Activated CD8-positive, alpha-beta T cell treated with anti-CD3 and anti-CD28 coated beads for 36 hours (primary cell): ENCODE results near the gene SERPINB13. TPM values are rescaled to one million over a fixed set of nuclear protein-coding genes. Genes with fewer than 3 reads are reported as not detected.

Experiments
- ATAC-seq: fragments of 200-7000 bp; cut with Tn5 transposase; one replicate; pipeline ENCODE4 v1.10.0; 2021; ENCODE audit warnings: mild to moderate bottlenecking, moderate library complexity
- CTCF ChIA-PET: fragments of 350-600 bp; sonication (Branson Sonifier 250); formaldehyde crosslinking; loops from one replicate; lab custom pipeline; 2021; ENCODE audit warnings: antibody characterized with exemption; lab: Charles Lee
- POLR2A ChIA-PET: fragments of 350-600 bp; sonication (Branson Sonifier 250); formaldehyde crosslinking; loops from one replicate; lab custom pipeline; 2021; ENCODE audit warnings: antibody characterized with exemption; lab: Charles Lee
- DNase-seq: peaks from one replicate; pipeline ENCODE4 v3.0.0-alpha.2; 2020
- H3K27ac Mint-ChIP-seq: one replicate; pipeline ENCODE4 v1.8.0; 2021; ENCODE audit warnings: mild to moderate bottlenecking, mixed read lengths
- H3K27me3 Mint-ChIP-seq: one replicate; pipeline ENCODE4 v1.8.0; 2021; ENCODE audit warnings: mixed read lengths
- H3K36me3 Mint-ChIP-seq: one replicate; pipeline ENCODE4 v1.8.0; 2021; ENCODE audit warnings: low read depth, mixed read lengths
- H3K4me1 Mint-ChIP-seq: one replicate; pipeline ENCODE4 v1.8.0; 2021; ENCODE audit warnings: low read depth, mixed read lengths
- H3K4me3 Mint-ChIP-seq: one replicate; pipeline ENCODE4 v1.8.0; 2021; ENCODE audit warnings: mild to moderate bottlenecking, moderate library complexity, mixed read lengths
- H3K9me3 Mint-ChIP-seq: one replicate; pipeline ENCODE4 v1.8.0; 2021; ENCODE audit warnings: mixed read lengths
- intact Hi-C: fragments of 100-400 bp; cut with micrococcal nuclease; formaldehyde crosslinking; loops from one replicate; pipeline ENCODE4 v1.10.0; 2022
- total RNA-seq, 2 experiments: library from RNA; stranded (reverse); gene quantifications; one replicate each; pipeline ENCODE4 v1.2.3, GENCODE V29; 2021
- TF ChIP-seq, protein P1 (sequence below): fragments of 200-600 bp; IDR thresholded peaks from one replicate; pipeline ENCODE4 v1.8.0; 2022; ENCODE audit warnings: antibody characterized with exemption, mild to moderate bottlenecking

The SERPINB13 gene
- total RNA-seq, 2 experiments from 2014 or later: not detected

DNA sequence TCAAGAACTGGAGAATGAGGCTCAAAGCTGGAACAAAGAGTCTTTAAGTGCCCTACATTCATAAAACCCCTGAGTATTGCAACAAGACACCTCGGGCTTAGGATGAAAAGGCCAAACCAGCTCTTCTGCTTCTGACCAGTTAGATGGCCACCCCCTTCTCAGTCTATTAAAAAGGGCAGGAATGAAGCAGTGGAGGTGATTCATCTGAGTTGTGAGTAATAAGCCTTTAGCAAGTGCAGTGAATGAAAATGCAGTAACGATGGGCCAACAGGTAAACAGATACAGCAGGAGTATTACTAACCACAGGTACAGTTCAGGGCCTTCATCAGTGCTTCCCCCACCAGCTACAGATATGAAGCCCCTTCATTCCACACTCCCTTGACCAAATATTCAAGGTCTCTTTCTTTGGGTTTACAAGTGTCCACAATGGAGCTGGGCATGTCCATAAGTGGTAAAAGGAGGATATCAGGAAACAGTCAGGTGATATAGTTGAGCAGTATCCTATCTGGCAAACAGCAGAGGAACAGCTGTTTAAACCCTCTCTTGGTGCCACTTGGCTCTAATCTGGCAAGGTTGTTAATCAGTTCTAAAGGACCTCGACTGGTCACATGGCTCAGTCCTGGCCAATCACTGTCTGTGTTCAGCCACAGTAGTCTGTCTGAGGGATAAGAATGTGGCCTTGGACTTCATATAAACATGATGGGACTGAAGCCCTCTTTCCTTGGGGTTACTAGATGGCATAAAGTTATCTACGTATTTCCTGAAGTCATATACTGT lies 17.8 kb downstream of the SERPINB13 start:
- Mint-ChIP-seq H3K4me1 (no peaks in the 10 kb centered on the region), H3K9me3 (no peaks in the 10 kb centered on the region), H3K4me3 (no peak overlapping the region), H3K27ac (no peak overlapping the region), H3K27me3 (peaks cover 6% of the 10 kb centered on the region), H3K36me3 (no peaks in the 10 kb centered on the region)
- ATAC-seq (no peak), DNase-seq (no peak)
- CTCF ChIA-PET: no interaction called here
- POLR2A ChIA-PET: no interaction called here
- TF ChIP-seq, protein P1, sequence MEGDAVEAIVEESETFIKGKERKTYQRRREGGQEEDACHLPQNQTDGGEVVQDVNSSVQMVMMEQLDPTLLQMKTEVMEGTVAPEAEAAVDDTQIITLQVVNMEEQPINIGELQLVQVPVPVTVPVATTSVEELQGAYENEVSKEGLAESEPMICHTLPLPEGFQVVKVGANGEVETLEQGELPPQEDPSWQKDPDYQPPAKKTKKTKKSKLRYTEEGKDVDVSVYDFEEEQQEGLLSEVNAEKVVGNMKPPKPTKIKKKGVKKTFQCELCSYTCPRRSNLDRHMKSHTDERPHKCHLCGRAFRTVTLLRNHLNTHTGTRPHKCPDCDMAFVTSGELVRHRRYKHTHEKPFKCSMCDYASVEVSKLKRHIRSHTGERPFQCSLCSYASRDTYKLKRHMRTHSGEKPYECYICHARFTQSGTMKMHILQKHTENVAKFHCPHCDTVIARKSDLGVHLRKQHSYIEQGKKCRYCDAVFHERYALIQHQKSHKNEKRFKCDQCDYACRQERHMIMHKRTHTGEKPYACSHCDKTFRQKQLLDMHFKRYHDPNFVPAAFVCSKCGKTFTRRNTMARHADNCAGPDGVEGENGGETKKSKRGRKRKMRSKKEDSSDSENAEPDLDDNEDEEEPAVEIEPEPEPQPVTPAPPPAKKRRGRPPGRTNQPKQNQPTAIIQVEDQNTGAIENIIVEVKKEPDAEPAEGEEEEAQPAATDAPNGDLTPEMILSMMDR: no peak
- intact Hi-C loops: no loop called here

DNA sequence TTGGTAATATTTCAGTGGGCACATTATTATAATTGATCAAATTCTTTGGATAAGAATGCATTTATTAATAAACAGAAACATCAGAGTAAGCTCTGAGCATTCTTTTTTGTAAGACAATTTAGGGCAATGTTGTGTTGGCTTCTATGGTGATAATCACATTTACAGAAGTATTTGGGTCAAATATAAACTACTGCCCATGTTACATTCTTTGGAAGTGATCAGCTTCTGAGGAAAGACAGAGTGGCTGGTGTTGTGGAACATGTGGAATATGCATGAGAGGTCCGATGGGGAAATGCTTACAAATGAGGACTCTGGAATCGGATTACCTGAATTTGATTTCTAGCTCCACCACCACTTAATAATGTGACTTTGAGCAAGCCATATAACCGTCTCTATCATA lies 19.4 kb downstream of the SERPINB13 start:
- TF ChIP-seq, protein P1: no peak
- Mint-ChIP-seq H3K4me1 (no peaks in the 10 kb centered on the region), H3K27ac (no peak overlapping the region), H3K36me3 (no peaks in the 10 kb centered on the region), H3K9me3 (no peaks in the 10 kb centered on the region), H3K4me3 (no peak overlapping the region), H3K27me3 (peaks cover 12% of the 10 kb centered on the region)
- no peak for DNase-seq
- ATAC-seq: no peak
- ChIA-PET POLR2A (no interaction called here), CTCF (interaction anchor here (1.1 kb wide), 1 partner anchor 221 kb away, joined by 3 read pairs; no protein-coding TSS in a partner anchor)
- intact Hi-C loops: no loop called here

DNA sequence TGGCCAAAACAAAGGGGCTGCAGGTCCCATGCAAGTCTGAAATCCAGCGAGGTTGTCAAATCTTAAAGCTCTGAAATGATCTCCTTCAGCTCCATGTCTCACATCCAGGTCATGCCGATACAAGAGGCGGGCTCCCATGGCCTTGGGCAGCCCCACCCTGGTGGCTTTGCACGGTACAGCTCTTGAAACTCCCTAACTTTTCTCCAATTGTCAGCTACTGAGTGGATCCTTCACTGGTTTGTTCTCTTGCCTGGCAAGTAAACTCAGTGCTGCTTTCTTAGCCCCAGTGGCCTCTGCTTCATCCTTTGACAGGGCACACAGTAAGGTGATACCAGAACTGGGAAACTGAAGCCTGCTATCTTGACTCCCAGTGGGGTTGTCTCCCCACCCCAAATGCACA lies 26.3 kb downstream of the SERPINB13 start:
- no peaks in the 10 kb centered on the region for H3K9me3 Mint-ChIP-seq
- H3K36me3 Mint-ChIP-seq: no peaks in the 10 kb centered on the region
- no peak overlapping the region for H3K4me3 Mint-ChIP-seq
- no peak for DNase-seq
- no peaks in the 10 kb centered on the region for H3K4me1 Mint-ChIP-seq
- ATAC-seq: no peak
- peaks cover 6% of the 10 kb centered on the region for H3K27me3 Mint-ChIP-seq
- ChIA-PET POLR2A (no interaction called here), CTCF (no interaction called here)
- TF ChIP-seq, protein P1: no peak
- no peak overlapping the region for H3K27ac Mint-ChIP-seq
- intact Hi-C loops: no loop called here

DNA sequence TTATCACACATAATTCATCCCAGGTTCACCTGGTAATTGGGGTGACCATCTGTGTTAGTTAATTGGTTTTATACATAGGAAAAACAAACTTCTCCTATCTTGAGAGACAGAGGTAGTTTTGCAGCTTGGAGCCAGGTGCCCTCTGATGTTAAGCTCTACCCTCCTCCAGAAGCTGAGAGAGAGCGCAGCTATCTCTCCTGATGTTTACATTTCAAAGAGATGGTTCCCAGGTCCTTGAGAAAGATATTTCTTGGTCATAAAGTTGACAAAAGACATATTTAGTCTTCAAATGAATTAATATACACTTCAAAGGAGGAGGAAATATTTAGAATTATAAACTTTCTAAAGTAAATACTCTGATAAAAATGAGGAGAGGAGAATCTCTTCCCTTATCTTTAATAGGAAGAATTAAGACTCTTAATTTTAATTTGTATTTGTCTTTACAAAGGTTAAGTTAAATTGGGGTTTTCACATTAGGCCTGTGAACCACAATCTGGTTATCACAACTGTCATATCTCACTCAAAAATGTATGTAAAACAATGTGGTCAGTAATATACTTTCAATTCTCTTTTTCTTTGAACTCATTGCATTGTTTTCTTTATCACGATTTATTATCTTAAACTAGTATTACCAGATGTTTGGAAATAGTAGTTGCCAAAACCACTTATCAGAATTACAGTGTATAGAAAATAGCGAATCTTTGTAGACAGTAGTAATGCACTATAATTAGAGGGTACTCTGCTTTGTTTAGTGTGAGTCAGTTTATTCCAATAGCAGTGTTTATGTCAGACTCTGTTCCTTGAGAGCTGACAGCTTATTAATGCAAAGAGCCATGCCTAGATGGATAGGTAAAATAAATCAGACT lies 30.1 kb downstream of the SERPINB13 start:
- Mint-ChIP-seq H3K4me3 (no peak overlapping the region), H3K9me3 (peaks cover 5% of the 10 kb centered on the region), H3K4me1 (no peaks in the 10 kb centered on the region), H3K27me3 (no peaks in the 10 kb centered on the region), H3K36me3 (no peaks in the 10 kb centered on the region), H3K27ac (no peak overlapping the region)
- intact Hi-C loops: no loop called here
- no peak for ATAC-seq
- ChIA-PET POLR2A (no interaction called here), CTCF (no interaction called here)
- no peak for DNase-seq
- TF ChIP-seq, protein P1: no peak

DNA sequence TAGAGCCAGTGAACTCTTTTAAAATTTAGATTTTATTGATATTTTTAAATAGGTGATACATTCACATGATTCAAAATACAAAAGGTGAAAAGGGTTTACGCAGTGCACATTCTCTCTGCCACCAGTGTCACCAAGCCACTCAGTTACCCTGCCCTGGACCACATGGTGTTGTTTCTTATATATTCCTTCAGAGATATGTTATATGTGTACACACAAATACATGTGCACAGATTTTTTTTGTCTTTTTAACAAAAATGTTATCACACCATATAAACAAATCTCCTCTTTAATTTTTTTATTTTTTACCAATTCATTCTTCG lies 30.7 kb downstream of the SERPINB13 start:
- ChIA-PET POLR2A (no interaction called here), CTCF (no interaction called here)
- ATAC-seq (no peak), DNase-seq (no peak)
- Mint-ChIP-seq H3K36me3 (no peaks in the 10 kb centered on the region), H3K27ac (no peak overlapping the region), H3K27me3 (no peaks in the 10 kb centered on the region), H3K4me3 (no peak overlapping the region), H3K9me3 (peaks cover 7% of the 10 kb centered on the region), H3K4me1 (no peaks in the 10 kb centered on the region)
- intact Hi-C loops: no loop called here
- TF ChIP-seq, protein P1: no peak
